T-helper 1 cell treated with Interleukin-12 subunit alpha and Interleukin-12 subunit beta and Interleukin-4 antibody, amounts not matched to agents 30 ng/mL and 1 ng/mL, for 36 hours (primary cell): ENCODE measurements around the gene CADM2. TPM values are rescaled to one million over a fixed set of nuclear protein-coding genes. Genes with fewer than 3 reads are reported as not detected.

Source experiments
- intact Hi-C: fragments of 100-400 bp; cut with micrococcal nuclease; formaldehyde crosslinking; loops from one replicate; pipeline ENCODE4 v1.15.1; 2024
- total RNA-seq: library from RNA; stranded (reverse); gene quantifications from 2 replicates; pipeline ENCODE4 v1.2.3, GENCODE V29; 2022

Gene CADM2
- total RNA-seq, 1 donor from 2014 or later: not detected

GRCh38 chr3:85781806-85782205 is 823.0 kb downstream of the CADM2 start:
- intact Hi-C loops: no loop called here

DNA sequence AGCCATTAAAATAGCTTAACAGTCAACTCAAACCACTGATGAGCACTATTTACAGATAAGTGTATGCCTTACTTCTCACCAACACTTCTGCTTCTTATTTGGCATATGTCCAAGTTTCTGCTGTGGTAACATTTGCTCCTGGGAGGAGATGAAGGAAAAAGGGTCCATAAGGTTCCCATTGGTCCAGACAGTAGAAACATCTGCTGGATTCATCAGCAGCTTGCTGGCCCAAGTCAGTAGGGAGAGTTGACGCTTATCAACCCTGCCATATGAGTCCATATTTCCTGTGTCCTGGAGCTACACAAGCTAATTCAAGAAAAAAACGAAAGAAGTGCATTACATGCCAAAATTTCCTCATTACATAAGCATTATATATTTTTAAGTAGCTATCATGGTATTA is 824.5 kb downstream of the CADM2 start:
- intact Hi-C loops: no loop called here

DNA sequence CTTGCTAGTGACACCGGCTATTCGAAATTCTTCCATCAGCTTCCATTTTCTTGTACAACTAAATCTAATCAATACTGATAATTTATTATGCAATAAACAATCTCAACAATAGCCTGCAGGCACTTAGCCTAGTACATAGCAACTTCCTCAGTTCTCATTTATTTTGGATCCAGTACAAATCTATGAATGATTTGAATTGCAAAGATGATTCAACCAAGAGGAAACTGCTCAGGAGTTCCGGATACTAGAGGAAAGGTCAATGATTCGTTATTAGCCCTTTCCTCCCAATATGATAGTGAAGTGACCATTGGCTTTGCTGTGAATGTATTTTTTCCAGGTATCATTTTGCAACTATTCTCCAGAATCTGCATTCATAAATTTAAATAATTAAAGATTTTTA is 827.0 kb downstream of the CADM2 start:
- intact Hi-C loops: no loop called here

DNA sequence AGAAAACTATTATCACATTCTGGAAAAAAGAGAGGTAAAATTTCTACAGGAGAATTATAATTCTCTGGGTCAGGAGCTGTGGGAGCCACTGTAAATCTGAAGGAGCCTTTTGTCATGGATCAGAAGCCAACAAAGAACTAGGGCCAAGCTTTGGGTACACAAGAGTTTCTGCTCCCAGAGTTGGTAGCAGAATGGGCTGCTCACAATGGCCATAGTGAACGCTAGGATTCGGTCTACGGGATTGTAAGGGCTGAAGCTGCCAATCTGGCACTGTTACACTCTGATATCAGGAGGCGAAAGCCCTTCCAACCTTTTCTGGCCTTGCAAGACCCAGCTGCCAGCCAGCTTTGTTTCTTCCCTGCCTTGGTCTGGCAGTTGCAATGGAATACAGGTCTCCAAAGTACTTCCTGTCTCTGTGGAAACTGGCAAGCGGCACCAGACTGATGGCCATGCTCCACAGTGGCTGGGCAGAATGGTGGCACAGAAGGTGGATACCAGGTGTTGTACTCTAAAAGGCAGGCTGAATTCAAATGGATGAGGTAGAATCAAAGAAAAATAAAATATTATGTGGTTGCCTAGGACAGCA is 831.7 kb downstream of the CADM2 start:
- intact Hi-C loops: no loop called here

GRCh38 chr3:85796140-85796539 is 837.4 kb downstream of the CADM2 start:
- intact Hi-C loops: no loop called here

DNA sequence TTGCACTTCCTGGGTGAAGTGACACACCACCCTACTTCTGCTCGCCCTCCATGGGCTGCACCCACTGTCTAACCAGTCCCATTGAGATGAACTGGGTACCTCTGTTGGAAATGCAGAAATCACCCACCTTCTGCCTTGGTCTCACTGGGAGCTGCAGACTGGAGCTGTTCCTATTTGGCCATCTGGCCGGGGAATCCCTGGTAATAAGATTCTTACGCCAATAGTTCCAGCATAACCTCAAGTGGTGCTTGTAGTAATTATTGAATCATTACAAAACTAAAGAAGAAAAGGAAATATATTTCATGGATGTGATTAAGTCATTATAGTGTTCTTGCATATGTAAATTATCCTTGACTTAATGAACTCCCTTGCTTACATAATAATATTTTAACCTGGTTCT is 841.9 kb downstream of the CADM2 start:
- intact Hi-C loops: no loop called here

GRCh38 chr3:85801955-85802354 is 843.2 kb downstream of the CADM2 start:
- intact Hi-C loops: no loop called here

DNA sequence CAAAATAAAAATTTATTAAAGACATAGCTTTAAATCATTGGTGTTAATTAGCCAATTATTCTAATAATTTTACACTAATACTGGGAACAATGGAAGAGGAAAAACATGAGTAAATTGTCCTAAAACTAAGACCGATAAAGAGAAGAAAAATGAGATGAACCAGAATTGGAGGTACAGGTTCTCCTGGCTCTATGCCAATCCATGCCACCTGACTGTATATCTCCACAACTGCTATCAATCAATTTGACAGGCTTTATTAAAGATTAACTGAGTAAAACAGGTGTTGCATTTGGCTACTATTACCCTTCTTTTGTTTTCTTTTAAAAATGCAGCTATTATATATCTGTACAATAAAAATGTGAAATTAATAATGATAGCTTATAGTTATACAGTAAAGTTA is 850.0 kb downstream of the CADM2 start:
- intact Hi-C loops: no loop called here

- intact Hi-C loops: no loop called here
These were observed 862.5 kb downstream of the CADM2 start for GRCh38 chr3:85821130-85821756.

DNA sequence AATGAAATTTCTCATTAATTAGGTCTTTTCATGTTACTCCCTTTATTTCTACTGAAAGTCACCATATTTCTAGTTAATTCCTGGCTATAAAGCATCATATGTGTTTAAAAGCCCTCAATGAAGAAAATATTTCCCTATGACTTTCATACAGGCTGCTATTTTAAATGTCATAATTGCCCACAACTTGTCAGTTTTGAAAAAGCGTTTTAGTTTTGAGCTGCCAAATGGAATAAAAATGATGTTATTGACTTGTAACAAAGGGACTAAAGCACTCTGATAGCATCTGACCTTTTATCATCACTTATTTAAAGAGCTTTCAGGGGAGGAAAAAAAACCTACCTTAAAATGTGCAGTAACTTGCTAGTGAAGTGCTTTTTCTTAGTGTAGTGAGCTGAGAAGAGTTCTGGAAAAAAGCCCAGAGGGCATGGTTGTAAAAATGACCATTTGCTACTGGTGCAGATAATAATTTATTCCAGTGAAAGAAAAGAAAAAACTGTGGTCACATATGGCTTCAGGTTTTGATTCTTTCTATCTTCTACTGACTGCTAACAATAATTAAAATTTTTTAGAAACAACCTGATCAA is 877.2 kb downstream of the CADM2 start:
- intact Hi-C loops: no loop called here

DNA sequence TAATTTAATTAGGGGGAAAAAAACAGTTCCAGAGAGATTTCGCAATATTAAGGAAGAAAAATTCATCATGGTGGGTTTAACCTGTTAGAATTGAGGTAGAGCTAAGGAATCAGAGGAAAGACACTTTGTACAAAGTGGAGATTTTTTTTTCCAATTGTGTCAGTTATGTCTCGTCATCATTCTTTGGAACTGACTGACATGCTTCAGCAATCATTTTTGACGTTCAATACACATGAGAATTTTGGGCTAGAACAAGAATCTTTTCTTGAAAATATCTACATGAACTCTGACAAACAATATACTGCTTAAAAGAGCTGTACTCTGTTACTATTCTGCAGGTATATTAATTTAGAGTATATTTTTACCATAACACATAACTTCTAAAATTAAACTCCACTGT is 878.6 kb downstream of the CADM2 start:
- intact Hi-C loops: no loop called here

GRCh38 chr3:85838921-85839320 is 880.1 kb downstream of the CADM2 start:
- intact Hi-C loops: no loop called here

DNA sequence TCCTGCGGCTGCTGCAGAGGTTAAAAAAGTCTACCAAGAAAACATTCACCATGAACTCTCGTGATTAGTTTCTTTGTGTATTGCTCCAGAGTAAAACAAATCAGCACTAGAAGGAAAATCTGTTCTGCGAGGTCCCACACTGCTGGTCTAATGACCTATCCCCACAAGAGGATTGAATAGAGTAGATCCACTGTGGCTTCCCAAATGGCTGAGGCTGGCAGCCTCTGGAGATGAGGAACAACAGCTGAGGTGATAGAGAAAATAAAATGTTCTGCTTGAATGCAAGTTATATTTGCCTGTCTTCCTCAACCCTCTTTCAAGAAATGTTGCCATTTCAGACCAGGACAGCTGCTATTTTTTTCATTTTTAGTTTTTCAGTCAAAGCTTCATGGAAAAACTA is 883.3 kb downstream of the CADM2 start:
- intact Hi-C loops: no loop called here

DNA sequence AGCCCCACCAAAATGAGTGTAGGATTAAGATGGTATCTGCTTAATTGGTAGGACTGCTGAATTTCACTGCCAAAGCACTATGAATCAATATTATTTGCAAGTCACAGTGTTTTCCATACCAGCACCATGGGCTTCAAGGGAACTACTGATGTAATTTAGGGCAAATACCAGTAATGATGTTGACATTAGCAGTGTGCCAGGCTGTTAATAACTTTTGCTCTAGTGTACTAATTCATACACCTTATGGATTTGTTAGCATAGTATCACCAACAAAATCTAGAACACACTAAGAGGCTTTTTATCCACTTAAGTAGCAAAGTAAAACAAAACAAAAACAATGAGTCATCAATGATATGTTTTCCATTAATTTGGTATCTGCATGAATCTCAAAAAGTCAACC is 888.2 kb downstream of the CADM2 start:
- intact Hi-C loops: no loop called here

- intact Hi-C loops: no loop called here
These were observed 892.3 kb downstream of the CADM2 start for GRCh38 chr3:85851071-85851470.

DNA sequence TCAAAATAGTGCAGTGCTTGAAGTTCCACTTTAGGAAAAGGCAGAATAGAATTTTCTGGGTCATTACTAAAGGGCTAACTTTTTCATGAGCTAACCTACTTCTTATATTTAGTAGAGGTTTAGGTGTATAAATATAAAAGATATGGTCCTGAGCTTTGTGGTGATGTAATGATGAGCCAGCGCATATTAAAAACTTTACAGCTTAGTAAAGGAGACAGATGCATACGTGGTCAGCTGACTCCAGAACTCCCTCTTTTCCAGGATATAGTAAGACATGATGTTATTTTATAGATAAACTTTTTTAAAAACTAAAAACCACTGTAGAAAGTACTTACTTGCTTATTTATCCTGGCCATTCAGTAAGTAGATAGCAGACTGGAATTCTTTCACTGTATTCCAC is 895.0 kb downstream of the CADM2 start:
- intact Hi-C loops: no loop called here

DNA sequence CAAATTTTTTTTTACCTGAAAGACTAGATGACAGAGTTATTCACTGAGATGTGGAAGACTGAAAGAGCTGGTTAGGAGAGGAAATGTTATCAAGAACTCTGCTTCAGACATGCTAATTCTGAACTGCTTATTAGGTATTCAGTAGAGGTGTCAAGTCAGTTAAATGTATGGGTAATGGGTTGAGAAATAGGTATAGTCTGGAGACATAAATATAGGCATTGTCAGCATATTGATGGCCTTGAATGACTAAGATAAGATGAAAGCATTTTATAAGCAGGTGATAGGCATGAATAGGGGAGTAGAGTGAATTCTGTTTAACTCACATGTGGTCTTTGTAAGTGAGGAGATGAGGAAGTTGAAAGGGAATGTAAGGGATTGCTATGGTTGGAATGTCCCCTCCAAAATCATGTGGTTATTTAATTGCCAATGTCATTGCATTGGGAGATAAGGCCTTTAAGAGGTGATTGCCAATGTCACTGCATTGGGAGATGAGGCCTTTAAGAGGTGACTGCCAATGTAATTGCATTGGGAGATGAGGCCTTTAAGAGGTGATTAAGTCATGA is 904.2 kb downstream of the CADM2 start:
- intact Hi-C loops: no loop called here

DNA sequence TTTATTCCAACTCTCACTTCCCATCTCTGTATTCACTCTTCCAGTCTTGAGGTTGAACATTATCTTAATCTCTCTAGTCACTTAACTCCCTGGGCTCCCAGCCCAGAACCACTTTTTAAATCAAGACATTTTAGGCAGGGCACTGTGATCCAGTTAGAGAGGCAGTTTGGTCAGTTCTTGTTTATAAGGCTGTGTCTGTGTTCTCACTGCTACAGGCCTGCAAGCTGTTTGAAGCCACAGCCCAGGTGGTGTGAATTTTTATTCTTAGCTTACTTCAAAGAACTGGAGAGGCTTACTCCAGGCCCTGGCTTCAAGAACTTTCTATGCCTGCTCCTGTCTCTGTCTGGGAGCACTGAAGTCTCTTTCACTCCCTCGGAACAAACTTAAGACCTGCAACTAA is 906.1 kb downstream of the CADM2 start:
- intact Hi-C loops: no loop called here

DNA sequence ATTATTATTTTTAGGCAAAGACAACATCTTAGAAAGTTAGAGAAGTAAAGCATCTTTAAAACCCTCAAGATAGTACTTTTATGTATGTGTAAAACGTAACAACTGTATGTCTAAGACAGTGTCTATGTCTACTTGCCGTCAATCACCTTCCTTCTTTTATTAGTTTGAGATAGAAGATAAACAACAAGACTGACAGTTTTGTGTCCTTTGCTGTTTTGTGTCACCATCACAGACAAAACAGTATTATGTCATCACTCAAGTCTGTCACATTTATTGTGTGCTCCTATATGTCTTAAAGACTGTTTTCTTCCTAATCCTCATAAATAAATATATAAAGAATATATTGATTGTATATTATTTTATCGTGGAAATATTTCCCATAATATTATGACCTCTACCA is 908.3 kb downstream of the CADM2 start:
- intact Hi-C loops: no loop called here

DNA sequence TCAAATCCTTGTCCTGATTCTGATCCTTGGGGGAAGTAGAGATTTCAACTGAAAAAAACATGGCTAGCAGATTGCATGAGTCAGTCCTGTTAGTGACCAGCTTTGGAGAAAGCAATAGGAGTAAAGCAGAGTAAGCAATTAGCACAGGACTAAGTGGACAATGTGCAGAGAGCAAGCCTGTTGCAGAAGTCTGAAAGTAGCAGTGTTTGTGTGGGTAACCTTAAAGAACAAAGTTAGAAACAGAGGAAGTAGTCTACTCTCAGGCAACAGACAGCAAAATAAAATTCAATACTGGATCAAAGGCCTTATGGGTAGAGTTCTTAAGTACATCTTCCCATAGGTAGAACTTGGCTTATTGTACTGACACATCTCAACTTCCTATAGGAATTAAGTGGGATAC is 916.8 kb downstream of the CADM2 start:
- intact Hi-C loops: no loop called here

DNA sequence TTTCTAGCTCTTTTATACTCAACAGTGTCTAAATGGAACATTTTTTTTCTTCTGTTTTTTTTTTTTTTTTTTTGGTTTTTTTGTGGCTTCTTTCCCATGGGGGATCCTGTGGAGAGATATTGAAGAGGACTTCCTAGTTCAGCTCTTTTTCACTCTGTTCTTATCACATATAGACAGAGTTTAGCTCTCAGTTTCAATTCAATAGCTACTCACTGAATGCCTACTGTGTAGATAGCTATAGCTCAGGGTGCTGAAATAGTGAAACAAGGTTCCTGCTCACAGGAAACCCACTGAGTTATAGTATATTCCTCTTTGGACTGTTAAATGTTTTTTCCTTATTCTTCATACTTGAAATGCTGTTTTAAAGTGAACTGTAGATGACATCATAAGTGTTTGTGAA is 918.8 kb downstream of the CADM2 start:
- intact Hi-C loops: no loop called here

DNA sequence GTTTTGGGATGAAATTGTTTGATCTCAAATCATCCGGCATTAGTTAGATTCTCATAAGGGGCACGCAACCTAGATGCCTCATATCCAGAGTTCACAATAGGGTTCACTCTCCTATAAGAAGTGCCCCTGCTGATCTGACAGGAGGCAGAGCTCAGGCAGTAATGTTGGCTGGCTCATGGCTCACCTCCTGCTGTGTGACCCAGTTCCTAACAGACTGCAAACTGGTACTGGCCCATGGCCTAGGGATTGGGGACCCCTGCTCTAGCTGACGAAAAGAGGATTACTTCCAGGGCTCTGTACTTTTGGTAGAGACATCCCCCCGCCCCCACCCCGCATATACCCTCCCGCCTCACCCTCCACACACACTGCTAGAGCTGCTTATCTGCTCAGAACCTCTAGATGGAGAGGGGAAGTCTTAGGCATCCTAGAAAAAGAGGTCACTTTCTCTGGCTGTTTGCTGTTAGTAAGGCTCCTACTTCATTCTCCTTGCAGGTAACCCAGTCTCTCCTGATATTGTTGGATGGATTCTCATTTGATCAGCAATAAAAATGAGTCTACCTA is 923.1 kb downstream of the CADM2 start:
- intact Hi-C loops: no loop called here
